ENCODE measurements around the gene EXOC2. TPM values are rescaled to one million over a fixed set of nuclear protein-coding genes. Genes with fewer than 3 reads are reported as not detected.

The EXOC2 gene
- total RNA-seq, 1 donor from 2014 or later, result 34.3 TPM

- no peak for DNase-seq (ENCODE audit: low read depth in 2 of 2)
Observed at GRCh38 chr6:540490-540889, 152.4 kb downstream of the EXOC2 start.

- DNase-seq (ENCODE audit: low read depth in 2 of 2), result no peak
Observed at GRCh38 chr6:537114-537513, 155.8 kb downstream of the EXOC2 start.

- DNase-seq (ENCODE audit: low read depth in 2 of 2), result no peak
Observed at GRCh38 chr6:530425-530824, 162.5 kb downstream of the EXOC2 start.

- no peak for DNase-seq (ENCODE audit: low read depth in 2 of 2)
Observed at GRCh38 chr6:528989-529388, 163.9 kb downstream of the EXOC2 start.

GRCh38 chr6:527989-528673 lies 164.8 kb downstream of the EXOC2 start:
- DNase-seq (ENCODE audit: low read depth in 2 of 2), result no peak

- no peak for DNase-seq (ENCODE audit: low read depth in 2 of 2)
Observed at GRCh38 chr6:524803-525202, 168.1 kb downstream of the EXOC2 start.

- DNase-seq (ENCODE audit: low read depth in 2 of 2), result no peak
Observed at GRCh38 chr6:520820-521219, 172.1 kb downstream of the EXOC2 start.

GRCh38 chr6:518218-518617 lies 174.7 kb downstream of the EXOC2 start:
- DNase-seq (ENCODE audit: low read depth in 2 of 2), result no peak

- DNase-seq (ENCODE audit: low read depth in 2 of 2), result no peak
Observed at GRCh38 chr6:516213-516612, 176.7 kb downstream of the EXOC2 start.

- DNase-seq (ENCODE audit: low read depth in 2 of 2), result no peak
Observed at GRCh38 chr6:515267-515666, 177.7 kb downstream of the EXOC2 start.

GRCh38 chr6:514396-514978 lies 178.5 kb downstream of the EXOC2 start:
- no peak for DNase-seq (ENCODE audit: low read depth in 2 of 2)

- no peak for DNase-seq (ENCODE audit: low read depth in 2 of 2)
Observed at GRCh38 chr6:513961-514360, 179.0 kb downstream of the EXOC2 start.

- DNase-seq (ENCODE audit: low read depth in 2 of 2), result no peak
Observed at GRCh38 chr6:513058-513457, 179.9 kb downstream of the EXOC2 start.

GRCh38 chr6:511488-512137 lies 181.3 kb downstream of the EXOC2 start:
- DNase-seq (ENCODE audit: low read depth in 2 of 2), result no peak

GRCh38 chr6:509676-510075 lies 183.3 kb downstream of the EXOC2 start:
- peak in 1 of 2 donors; percentile 75 for DNase-seq (ENCODE audit: low read depth in 2 of 2)

GRCh38 chr6:508614-509013 lies 184.3 kb downstream of the EXOC2 start:
- DNase-seq (ENCODE audit: low read depth in 2 of 2), result no peak

- no peak for DNase-seq (ENCODE audit: low read depth in 2 of 2)
Observed at GRCh38 chr6:508006-508405, 184.9 kb downstream of the EXOC2 start.

- no peak for DNase-seq (ENCODE audit: low read depth in 2 of 2)
Observed at GRCh38 chr6:506920-507622, 185.9 kb downstream of the EXOC2 start.

- peak in 1 of 2 donors; percentile 13 for DNase-seq (ENCODE audit: low read depth in 2 of 2)
Observed at GRCh38 chr6:506508-506907, 186.4 kb downstream of the EXOC2 start.

GRCh38 chr6:505374-505773 lies 187.6 kb downstream of the EXOC2 start:
- no peak for DNase-seq (ENCODE audit: low read depth in 2 of 2)

- DNase-seq (ENCODE audit: low read depth in 2 of 2), result no peak
Observed at GRCh38 chr6:504446-504980, 188.4 kb downstream of the EXOC2 start.

All from dermis microvascular lymphatic vessel endothelial cell (primary cell).